CD4-positive, alpha-beta T cell treated with Interleukin-10 for 1 hour (primary cell): Measurements from ENCODE around the gene BBS5.
"Not testable (repeated sequence)": the region's sequence is repeated elsewhere in the genome, so short reads cannot be mapped to it uniquely, and the experiment has no call there.

Experiments used
- DNase-seq: peaks from one replicate; pipeline ENCODE4 v3.0.0-alpha.2; 2020

The BBS5 gene

DNA sequence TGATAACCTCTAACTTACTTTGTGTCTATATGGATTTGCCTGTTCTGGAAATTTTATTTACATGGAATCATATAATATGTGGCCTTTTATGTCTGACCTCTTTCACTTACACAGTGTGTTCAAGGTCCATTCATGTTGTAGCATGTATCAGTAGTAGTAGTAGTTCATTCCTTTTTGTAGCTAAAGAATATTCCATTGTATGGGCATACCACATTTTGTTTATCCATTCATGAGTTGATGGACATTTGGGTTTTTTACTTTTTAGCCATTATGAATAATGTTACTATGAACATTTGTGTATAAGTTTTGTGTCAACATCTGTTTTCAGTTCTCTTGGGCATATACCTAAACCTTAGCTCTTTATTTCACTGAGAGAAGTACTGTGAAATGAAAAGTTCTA lies 11.5 kb downstream of the BBS5 start:
- no peak for DNase-seq

DNA sequence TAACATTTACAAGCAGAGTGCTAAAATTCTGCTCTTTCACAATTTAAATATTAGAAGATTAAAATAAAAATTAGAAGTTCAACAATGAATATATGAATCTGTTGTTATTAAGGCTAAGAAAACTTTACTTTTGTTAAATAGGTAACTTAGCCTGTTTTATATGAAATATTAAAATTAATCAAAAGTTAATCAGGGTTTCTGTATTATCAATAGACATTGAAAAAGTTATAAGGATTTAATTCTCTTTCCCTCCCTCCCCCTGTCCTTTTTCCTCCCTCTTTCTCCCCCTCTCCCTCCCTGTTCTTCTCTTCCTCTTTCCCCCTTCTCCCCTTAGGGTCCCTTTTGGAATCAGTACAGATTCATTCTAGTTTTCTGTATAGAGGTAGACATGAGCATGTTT lies 12.1 kb downstream of the BBS5 start:
- no peak for DNase-seq

DNA sequence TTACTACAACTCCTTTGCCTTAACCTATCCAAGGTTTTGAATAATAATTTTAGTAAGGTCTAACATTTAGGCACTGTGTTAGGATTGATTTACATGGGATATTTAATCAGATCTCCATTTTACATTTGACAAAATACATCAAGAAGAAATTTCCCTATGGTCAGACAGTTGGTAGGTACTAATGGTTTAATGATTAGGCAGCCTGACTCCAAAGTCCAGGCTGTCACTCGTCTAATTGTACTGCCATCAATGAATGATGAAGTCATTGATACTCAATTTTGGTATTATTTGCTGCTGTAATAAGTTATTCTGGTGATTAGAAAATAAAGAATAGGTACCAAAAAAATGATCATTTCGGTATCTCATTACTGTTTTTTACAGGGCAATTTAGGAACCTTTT lies 14.1 kb downstream of the BBS5 start:
- DNase-seq = no peak

DNA sequence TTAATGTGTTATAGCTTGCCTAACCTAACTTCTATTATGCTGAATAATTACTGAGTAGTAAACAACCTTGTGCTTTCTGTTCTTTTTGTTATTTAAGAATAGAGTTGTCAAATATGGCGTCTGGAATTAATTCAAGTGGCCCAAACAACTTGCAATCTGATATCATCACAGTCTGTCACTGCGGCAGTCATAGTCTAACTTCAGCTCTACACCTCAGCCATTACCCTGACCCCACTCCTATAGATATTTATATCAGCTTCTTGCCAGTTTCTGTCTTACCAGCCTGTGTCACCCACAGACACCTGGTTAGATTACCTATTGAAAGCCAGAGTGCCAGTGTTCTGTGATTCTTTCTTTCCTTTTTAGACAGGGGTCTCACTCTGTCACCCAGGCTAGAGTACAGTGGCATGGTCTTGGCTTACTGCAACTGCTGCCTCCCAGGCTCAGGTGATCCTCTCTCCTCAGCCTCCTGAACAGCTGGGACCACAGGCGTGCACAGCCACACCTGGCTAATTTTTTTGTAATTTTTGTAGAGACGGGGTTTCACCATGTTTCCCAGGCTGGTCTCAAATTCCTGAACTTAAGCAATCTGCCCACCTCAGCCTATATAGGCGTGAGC lies 16.1 kb downstream of the BBS5 start:
- no peak for DNase-seq

DNA sequence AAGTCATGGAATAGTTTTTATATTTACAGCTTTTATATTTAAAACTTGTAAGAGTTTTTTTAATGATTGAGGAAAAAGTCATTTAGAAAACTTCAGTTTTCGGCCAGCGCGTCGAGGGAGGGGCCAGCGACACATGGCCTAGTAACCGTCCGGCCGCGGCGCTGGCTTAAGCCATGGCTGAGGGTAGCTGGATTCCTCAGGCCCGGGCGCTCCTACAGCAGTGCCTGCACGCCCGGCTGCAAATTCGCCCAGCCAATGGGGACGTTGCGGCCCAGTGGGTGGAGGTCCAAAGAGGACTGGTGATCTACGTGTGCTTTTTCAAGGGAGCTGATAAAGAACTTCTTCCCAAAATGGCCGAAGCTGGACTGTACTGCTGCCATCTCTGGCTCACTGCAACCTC lies 25.4 kb downstream of the BBS5 start:
- DNase-seq = no peak

DNA sequence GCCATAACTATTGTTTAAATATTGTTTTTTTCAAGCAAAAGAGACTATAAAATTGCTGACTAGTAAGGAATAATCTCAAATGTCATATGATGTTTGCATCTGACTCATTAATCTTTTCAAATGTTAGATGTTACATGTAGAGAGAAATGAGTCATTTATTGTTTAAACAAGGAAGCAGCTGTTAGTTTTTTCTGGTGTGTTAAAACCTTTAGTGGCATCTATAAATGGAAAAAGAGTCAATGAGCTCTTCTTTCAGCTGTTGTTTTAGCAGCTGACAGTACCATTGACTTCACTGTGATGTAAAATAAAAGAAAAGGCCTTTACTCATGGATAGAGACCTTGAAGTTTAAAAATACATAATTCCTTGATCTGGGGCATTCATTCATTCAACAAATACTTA lies 28.4 kb downstream of the BBS5 start:
- no peak for DNase-seq

DNA sequence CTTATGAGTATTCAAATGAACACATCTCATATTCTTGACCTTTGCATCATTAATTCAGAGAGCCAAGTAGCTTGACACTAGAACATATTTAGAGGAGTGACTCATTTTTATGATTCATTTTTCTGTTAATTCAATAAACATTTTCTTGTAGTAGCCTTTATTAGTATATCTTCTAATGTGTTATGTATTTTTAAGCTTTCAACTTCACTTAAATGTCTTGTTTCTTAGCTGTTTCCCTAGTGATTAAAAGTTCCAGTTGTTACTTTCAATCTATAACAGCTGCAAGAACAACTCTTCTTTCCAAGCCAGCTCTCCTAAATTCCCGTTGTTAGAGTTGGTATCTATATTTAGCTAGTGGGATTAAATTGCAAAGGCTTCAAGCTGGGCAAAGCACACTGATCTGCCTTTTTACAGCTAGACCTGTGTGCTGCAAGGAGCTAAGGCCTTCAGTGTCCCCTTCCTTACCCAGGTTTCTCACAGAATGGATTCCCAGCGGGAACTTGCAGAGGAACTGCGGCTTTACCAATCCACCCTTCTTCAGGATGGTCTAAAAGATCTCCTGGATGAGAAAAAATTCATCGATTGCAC lies 30.1 kb downstream of the BBS5 start, which contains the start of gene KLHL41:
Gene KLHL41 (plus strand): TSS at position 405 of the 588 bp plus-strand sequence. CDS start 77 bp downstream, at position 482.
- no peak for DNase-seq

DNA sequence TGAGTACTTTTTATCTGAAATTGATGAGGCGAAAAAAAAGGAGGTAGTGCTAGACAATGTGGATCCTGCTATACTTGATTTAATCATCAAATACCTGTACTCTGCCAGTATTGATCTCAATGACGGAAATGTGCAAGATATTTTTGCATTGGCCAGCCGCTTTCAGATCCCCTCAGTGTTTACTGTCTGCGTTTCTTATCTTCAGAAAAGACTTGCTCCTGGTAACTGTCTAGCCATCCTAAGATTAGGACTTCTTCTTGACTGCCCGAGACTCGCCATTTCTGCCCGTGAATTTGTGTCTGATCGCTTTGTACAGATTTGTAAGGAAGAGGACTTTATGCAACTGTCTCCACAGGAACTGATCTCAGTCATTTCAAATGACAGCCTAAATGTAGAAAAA lies 30.7 kb downstream of the BBS5 start:
- no peak for DNase-seq

DNA sequence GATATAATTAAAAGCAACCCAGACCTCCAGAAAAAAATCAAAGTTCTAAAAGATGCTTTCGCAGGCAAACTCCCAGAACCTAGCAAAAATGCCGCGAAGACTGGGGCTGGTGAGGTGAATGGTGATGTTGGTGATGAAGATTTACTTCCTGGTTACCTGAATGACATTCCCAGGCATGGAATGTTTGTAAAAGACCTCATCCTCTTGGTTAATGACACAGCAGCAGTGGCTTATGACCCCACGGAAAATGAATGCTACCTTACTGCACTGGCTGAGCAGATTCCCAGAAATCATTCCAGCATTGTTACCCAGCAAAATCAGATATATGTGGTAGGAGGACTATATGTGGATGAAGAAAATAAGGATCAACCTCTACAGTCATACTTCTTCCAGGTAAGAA lies 31.2 kb downstream of the BBS5 start:
- no peak for DNase-seq

DNA sequence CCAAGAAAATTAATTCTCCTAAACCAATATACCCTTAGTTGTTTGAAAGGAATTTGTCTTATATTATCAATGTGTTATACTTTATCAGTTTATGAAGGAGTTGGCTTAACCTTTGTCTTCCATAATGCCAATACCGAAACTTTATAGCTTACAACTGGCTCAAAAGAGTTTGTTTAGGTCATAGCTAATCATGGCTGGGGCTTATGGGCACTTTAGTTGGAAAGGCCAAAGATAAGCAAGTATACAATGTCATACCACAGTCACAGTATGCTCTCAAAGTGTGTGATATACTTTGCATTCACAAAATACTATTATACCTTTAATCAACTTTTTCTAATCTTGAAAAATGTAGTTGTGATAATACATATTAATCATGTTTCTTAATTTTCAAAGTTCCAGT lies 32.5 kb downstream of the BBS5 start:
- DNase-seq = no peak

DNA sequence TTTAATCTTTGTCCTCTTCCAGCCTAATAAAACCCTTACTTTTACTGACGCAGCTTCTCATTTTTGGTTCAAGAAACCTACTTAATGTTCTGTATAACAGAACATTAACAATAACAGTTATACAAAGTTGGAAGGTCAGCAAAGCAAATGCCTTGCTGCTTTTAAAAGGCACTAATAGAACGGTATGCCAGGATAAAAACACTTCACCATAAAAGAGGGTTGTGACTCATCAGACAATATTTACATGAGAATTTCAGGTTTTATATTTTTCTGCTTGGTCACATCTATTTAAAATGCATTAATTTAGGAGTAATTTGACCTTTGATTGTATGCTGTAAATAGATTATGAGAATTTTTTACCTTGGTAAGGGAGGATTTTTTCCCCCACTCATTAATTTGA lies 33.2 kb downstream of the BBS5 start:
- DNase-seq = no peak

DNA sequence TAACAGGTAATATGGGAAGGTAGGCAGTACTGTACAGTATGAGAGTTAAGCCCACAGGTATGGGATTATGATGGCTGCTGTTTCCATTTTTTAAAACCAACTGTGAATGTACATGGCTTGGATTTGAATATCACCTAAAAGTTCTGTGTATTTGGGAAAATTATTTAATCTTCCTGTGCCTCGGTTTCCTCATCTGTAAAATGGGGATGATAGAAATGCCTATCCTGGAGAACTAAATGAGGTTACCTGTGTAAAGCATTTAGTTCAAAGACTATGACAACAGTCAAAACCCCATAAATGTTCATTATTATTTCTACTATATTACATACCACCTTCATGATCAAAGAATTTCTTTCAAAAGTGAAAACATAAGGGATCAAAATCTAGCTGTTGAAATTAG lies 33.8 kb downstream of the BBS5 start:
- no peak for DNase-seq

DNA sequence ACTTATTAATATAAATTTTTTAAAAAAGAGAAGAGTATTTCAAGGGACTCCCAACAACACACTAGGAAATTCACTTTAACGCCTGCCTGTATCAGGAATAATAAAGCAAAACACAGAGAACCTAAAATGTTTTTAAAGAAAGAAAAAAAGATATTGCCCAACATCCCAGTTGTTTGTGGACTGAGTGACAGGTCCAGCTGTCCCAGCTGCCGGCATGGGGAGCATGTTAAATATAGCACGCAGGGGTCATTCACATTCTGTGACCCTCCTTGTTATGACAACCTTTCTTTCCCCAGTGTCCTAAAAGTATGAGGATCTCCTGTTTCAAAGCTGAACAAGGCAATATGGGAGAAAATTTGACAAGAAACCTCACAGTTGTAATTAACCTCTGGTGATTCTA lies 34.6 kb downstream of the BBS5 start:
- DNase-seq = no peak

DNA sequence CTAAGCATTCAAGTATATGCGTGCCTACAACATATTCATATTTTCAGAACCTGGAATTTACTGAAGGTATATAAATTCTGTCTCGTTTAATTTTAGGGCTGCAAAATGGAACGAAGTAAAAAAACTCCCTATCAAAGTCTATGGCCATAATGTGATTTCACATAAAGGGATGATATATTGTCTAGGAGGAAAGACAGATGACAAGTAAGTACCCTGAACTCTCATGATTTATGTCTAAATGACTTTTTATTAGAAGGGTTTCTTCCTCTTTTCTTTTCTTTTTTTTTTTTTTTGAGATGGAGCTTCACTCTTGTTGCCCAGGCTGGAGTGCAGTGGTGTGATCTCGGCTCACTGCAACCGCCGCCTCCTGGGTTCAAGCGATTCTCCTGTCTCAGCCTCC lies 35.5 kb downstream of the BBS5 start:
- not testable (repeated sequence) for DNase-seq

DNA sequence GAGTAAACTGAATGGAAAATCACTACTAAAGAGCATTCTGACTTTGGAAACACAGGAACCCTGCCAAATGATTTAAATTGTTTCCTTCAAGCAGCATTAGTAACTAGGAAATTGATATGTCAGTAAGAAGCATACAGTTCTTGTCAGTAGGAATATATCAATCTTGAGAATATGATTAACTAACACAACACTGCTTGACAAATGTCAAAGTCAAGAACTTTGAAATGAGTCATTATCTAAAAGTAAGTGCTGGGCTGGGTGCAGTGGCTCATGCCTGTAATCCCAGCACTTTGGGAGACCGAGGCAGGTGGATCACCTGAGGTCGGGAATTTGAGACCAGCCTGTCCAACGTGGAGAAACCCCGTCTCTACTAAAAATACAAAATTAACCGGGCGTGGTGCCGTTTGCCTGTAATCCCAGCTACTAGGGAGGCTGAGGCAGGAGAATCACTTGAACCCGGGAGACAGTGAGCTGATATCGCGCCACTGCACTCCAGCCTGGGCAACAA lies 37.2 kb downstream of the BBS5 start:
- not testable (repeated sequence) for DNase-seq

DNA sequence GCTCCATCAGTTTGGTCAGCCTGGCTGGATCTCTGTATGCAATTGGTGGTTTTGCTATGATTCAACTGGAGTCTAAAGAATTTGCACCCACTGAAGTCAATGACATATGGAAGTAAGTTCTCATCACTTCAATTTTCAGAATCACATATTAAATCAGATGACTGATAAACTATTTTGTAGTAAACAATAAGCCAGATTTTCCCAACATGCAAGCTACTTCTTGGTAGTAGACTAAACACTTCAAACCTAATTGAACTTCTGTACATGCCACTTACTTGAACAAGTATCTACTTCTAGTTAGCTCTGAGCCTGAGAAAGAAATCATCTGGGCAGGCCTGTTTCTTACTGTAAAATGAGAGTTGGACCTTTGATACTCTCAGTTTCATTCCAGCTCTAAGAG lies 41.6 kb downstream of the BBS5 start:
- no peak for DNase-seq

DNA sequence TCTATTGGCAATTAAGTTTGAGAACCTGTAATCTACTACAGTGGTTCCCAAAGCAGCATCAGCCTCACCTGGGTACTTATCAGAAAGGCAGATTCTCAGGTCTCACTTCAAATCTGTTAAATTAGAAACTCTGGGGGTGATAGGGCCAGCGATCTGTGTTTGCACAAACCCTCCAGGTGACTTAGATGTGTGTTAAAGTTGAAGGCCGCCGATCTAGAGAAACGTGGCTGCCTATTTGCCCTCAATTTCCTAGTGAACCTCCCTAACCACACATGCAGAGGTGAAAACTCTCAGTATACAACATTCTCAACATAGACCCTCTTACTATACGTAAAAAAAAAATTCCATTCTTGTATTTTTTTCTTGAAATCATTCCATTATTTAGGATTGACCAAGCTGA lies 44.4 kb downstream of the BBS5 start:
- DNase-seq = no peak

DNA sequence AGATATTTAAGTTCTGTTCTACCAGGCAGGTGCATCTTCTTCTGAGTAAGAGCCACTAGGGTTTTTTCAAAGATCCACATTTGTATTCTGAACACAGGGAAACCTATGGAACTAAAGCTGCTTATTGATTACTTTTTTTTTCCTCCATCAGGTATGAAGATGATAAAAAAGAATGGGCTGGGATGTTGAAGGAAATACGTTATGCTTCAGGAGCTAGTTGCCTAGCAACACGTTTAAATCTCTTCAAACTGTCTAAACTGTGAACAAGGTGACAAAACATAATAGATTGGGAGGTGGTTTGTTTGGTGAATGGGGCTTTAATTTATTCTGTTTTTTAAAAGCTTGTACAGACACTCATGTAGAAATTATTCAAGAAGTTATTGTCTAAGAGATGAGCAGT lies 46.1 kb downstream of the BBS5 start:
- no peak for DNase-seq

DNA sequence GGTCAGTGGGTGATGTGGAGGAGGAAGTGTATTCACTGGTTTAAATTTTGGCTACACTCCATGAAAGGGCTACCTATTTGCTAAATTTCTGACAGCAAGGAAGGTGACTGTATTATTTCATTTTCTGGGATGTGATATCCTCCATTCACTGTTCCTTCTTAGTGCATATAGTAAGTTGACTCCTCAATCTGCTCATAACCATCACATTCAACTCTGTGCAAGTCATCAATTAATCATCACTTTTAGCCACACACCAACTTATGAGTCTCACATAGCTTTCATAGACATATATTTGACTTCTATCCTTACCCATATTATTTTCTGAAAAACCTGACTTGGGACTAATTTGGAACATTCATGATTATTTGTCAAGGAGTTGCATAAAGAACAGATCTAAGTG lies 47.2 kb downstream of the BBS5 start:
- DNase-seq = no peak

DNA sequence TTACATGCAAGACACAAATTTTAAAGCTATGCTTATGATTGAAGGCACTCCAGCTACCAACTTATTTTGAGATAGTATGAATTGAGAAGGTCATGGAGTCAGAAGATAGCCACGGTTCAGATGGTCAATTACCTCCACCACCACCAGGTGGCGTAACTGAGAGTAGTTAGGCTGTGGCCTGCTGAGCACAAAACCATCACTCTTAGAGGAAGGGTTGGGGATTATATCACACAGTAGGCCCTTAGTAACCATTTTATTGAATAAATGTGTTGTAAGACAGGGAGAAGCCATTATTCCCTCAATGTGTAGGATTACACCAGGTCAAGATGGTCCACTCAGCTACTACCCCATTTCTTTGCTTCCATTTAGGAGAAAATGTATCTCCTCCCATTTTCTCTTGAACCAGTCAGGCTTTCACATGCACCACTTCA lies 49.0 kb downstream of the BBS5 start:
- peak; percentile 76 for DNase-seq

DNA sequence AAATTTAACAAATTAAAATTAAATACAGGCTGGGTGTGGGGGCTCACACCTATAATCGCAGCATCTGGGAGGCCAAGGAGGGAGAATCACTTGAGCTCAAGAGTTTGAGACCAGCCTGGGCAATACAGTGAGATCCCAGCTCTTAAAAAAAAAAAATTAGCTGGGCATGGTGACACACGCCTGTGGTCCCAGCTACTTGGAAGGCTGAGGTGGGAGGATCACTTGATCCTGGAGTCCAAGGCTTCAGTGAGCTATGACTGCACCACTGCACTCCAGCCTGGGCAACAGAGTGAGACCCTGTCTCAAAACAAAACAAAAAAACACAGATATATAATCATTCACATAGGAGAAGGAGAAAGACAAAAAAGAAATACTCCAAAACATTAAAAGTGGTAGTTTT lies 60.2 kb downstream of the BBS5 start:
- not testable (repeated sequence) for DNase-seq

DNA sequence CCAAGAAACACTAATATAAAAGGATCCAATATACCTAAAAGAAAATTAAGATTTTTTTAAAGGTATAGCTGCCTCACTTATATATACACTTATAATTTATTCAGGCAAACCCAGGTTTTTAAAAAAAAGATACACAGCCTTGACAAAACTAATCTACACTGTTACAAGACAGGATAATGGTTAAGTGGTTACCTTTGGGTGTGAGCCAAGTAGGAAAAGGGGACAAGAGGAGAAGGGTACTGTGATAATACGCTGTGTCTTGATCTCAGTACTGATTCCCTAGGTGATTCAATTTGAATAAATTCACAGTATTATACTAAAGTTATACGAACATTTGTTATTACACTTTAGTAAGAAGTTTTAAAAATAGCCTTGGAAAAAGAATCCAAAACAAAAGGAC lies 60.9 kb downstream of the BBS5 start:
- DNase-seq = no peak

DNA sequence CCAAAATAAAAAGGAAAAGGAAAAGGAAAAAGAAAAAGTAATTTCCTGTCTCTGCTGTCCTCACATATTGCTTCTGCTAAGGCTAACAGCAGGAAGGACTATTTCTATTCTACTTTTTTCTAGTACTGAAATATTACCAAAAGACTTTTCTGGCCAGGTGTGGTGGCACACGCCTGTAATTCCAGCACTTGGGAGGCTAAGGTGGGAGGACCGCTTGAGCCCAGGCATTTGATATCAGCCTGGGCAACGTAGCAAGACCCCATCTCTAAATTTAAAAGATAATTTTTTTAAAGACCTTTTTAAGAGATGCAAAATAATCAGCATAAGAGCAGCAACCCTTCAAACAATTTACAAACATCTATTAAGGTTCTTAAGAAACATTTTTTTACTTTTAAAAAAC lies 63.1 kb downstream of the BBS5 start:
- DNase-seq = no peak

DNA sequence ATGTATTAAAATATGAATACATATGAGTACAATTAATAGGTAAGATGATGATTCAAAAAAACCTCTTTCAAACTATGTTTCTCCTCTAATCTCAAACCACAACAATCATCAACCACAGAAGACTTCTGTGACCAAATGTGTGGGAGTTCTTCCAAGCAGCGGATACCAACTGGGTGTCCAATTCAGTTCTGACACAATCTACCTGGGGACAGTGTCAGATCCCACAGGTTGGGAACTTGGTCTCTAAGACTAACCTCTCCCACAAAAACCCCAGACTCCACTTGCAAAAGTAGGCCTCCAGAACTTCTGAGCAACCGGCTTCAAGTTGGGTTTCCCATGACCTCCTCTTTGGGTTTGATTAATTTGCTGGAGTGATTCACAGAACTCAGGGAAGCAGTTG lies 67.5 kb downstream of the BBS5 start:
- no peak for DNase-seq
